PFSK-1 (cell line): Measurements from ENCODE around the gene SBSN.

Source experiments
- POLR2AphosphoS5 ChIP-seq: IDR thresholded peaks from 2 replicates; pipeline ENCODE4 v1.6.1; 2012; ENCODE audit warnings: low read depth, mild to moderate bottlenecking, control low read depth, low read length, moderate library complexity
- TF ChIP-seq, protein P1 (sequence below), 2 experiments: IDR thresholded peaks; 2 replicates each; pipeline versions ENCODE4 v1.6.1 to v1.8.0; 2011 to 2012; ENCODE audit warnings: low read depth in 2 of 2, low read length in 2 of 2, control low read depth in 1 of 2, inconsistent platforms in 1 of 2, mild to moderate bottlenecking in 1 of 2, moderate library complexity in 1 of 2; ENCODE audit not compliant: insufficient read depth in 1 of 2

DNA sequence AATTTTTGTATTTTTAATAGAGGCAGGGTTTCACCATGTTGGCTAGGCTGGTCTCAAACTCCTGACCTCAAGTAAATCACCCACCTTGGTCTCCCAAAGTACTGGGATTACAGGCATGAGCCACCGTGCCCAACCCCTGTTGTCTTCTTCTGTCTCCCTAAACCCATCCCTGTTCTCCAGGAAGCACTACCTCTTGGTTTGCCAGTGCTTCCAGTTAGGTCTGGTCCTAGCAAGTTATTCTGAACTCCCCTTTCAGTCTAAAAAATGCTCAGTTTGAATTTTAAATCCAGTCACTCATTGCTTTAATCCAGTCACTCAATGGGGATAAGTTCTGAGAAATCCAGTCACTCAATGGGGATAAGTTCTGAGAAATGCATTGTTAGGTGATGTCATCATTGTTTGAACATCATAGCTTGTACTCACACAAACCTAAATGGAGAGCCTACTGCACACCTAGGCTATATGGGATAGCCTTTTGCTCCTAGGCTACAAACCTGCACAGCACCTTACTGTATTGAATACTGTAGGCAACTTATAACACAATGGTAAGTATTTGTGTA, 43.4 kb upstream of the SBSN start:
- TF ChIP-seq POLR2AphosphoS5, result no peak
- TF ChIP-seq, protein P1, sequence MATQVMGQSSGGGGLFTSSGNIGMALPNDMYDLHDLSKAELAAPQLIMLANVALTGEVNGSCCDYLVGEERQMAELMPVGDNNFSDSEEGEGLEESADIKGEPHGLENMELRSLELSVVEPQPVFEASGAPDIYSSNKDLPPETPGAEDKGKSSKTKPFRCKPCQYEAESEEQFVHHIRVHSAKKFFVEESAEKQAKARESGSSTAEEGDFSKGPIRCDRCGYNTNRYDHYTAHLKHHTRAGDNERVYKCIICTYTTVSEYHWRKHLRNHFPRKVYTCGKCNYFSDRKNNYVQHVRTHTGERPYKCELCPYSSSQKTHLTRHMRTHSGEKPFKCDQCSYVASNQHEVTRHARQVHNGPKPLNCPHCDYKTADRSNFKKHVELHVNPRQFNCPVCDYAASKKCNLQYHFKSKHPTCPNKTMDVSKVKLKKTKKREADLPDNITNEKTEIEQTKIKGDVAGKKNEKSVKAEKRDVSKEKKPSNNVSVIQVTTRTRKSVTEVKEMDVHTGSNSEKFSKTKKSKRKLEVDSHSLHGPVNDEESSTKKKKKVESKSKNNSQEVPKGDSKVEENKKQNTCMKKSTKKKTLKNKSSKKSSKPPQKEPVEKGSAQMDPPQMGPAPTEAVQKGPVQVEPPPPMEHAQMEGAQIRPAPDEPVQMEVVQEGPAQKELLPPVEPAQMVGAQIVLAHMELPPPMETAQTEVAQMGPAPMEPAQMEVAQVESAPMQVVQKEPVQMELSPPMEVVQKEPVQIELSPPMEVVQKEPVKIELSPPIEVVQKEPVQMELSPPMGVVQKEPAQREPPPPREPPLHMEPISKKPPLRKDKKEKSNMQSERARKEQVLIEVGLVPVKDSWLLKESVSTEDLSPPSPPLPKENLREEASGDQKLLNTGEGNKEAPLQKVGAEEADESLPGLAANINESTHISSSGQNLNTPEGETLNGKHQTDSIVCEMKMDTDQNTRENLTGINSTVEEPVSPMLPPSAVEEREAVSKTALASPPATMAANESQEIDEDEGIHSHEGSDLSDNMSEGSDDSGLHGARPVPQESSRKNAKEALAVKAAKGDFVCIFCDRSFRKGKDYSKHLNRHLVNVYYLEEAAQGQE (IDR thresholded peaks at IDR 0.05; ENCODE audit: insufficient read depth in 1 of 2, low read depth in 2 of 2, low read length in 2 of 2), result no peak
